ENCODE measurements around the gene HTR3A.

The HTR3A gene

DNA sequence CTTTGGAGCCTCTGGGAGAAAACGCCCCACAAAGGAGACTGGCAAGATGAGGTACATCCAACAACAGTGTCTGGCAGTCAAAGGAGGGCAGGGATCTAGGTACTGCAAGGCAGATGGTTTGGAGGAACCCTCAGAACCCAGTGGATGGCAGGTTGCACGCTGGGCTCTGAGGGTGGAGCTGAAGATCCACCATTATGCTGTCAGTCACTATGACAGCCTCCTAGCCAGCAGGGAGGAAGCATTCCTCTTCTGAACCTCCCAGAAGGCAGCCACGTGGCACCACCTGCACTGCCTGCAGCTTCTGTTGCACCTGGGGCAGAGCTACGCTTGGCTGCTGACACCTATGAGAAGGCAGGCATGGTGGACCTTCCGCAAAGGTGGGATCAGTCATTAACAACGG lies 40.2 kb downstream of the HTR3A start:
- no peaks in the 10 kb centered on the region for H3K9me2 ChIP-seq (replicated peaks; ENCODE audit: low read depth, low read length)
- H3K9me3 ChIP-seq (ENCODE audit: insufficient read depth, low read depth, low read length), result no peaks in the 10 kb centered on the region
- no peak overlapping the region for H3K9ac ChIP-seq (ENCODE audit: low read depth, low read length, poor library complexity, severe bottlenecking)
- H3K36me3 ChIP-seq (ENCODE audit: insufficient read depth, low read length), result no peaks in the 10 kb centered on the region
- no peaks in the 10 kb centered on the region for H3K4me1 ChIP-seq (ENCODE audit: insufficient read depth, low read length, poor library complexity, severe bottlenecking)
- TF ChIP-seq CTCF (conservative IDR thresholded peaks at IDR 0.05; ENCODE audit: low read length) (no peak), EZH2phosphoT487 (IDR thresholded peaks at IDR 0.05; ENCODE audit: borderline replicate concordance) (no peak)
- H3F3A ChIP-seq (ENCODE audit: low read depth), result no peaks in the 10 kb centered on the region
- no peak overlapping the region for H2AFZ ChIP-seq (ENCODE audit: low read length)
- H3K27me3 ChIP-seq (ENCODE audit: insufficient read depth, low read length, poor library complexity, severe bottlenecking), result no peaks in the 10 kb centered on the region
- no peaks in the 10 kb centered on the region for H3K79me2 ChIP-seq (ENCODE audit: insufficient read depth, low read length)
- H3K4me3 ChIP-seq (ENCODE audit: low read length, poor library complexity, severe bottlenecking), result no peak overlapping the region
- H4K20me1 ChIP-seq (ENCODE audit: insufficient read depth, low read length, poor library complexity, severe bottlenecking), result no peaks in the 10 kb centered on the region
- H3K4me2 ChIP-seq (ENCODE audit: low read depth, low read length, poor library complexity, severe bottlenecking), result no peak overlapping the region

DNA sequence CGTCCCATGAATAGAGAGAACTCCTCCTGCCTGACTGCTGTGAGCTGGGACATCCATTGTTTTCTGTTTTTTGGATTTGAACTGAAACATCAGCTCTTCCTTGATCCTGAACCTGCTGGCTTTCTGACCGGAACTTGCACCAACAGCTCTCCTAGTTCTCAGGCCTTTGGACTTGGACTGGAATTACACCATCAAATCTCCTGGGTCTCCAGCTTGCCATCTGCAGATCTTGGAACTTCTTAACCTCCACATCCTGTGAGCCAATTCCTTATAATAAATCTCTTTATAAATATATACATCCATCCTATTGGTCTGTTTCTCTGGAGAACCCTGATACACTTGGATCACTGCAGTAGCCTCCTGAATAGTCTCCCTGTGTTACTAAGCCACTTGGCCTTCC lies 42.1 kb downstream of the HTR3A start:
- H3K9me3 ChIP-seq (ENCODE audit: insufficient read depth, low read depth, low read length), result no peaks in the 10 kb centered on the region
- H3K27me3 ChIP-seq (ENCODE audit: insufficient read depth, low read length, poor library complexity, severe bottlenecking), result no peaks in the 10 kb centered on the region
- H3K9ac ChIP-seq (ENCODE audit: low read depth, low read length, poor library complexity, severe bottlenecking), result no peak overlapping the region
- no peak overlapping the region for H3K4me2 ChIP-seq (ENCODE audit: low read depth, low read length, poor library complexity, severe bottlenecking)
- no peak for TF ChIP-seq EZH2phosphoT487 (IDR thresholded peaks at IDR 0.05; ENCODE audit: borderline replicate concordance)
- no peak for TF ChIP-seq CTCF (conservative IDR thresholded peaks at IDR 0.05; ENCODE audit: low read length)
- H3K79me2 ChIP-seq (ENCODE audit: insufficient read depth, low read length), result no peaks in the 10 kb centered on the region
- no peaks in the 10 kb centered on the region for H3K9me2 ChIP-seq (replicated peaks; ENCODE audit: low read depth, low read length)
- no peaks in the 10 kb centered on the region for H3F3A ChIP-seq (ENCODE audit: low read depth)
- no peaks in the 10 kb centered on the region for H3K36me3 ChIP-seq (ENCODE audit: insufficient read depth, low read length)
- no peak overlapping the region for H3K4me3 ChIP-seq (ENCODE audit: low read length, poor library complexity, severe bottlenecking)
- no peaks in the 10 kb centered on the region for H3K4me1 ChIP-seq (ENCODE audit: insufficient read depth, low read length, poor library complexity, severe bottlenecking)
- H2AFZ ChIP-seq (ENCODE audit: low read length), result no peak overlapping the region
- H4K20me1 ChIP-seq (ENCODE audit: insufficient read depth, low read length, poor library complexity, severe bottlenecking), result no peaks in the 10 kb centered on the region

DNA sequence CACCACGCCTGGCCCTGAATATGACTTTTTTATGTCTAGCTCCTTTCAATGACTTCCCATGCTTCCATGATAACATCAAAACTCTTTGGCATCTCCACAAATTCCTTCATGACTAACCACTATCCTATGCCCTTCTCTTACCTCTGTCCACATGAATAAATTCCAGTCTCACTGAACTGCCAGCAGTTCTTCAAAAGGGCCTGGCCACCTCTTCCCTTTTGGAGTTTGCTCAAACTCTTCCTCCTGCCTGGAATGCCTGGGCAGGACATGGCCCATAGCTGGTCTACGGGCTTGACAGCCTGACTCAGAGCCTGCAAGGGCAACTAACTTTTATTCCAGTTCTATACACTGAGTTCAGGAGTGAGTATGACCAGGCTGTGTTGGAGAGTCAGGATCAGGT lies 42.8 kb downstream of the HTR3A start:
- Histone ChIP-seq H3K9ac (ENCODE audit: low read depth, low read length, poor library complexity, severe bottlenecking) (no peak overlapping the region), H3F3A (ENCODE audit: low read depth) (no peaks in the 10 kb centered on the region), H3K27me3 (ENCODE audit: insufficient read depth, low read length, poor library complexity, severe bottlenecking) (no peaks in the 10 kb centered on the region), H3K79me2 (ENCODE audit: insufficient read depth, low read length) (no peaks in the 10 kb centered on the region), H3K4me1 (ENCODE audit: insufficient read depth, low read length, poor library complexity, severe bottlenecking) (no peaks in the 10 kb centered on the region), H3K4me3 (ENCODE audit: low read length, poor library complexity, severe bottlenecking) (no peak overlapping the region), H4K20me1 (ENCODE audit: insufficient read depth, low read length, poor library complexity, severe bottlenecking) (no peaks in the 10 kb centered on the region), H3K9me2 (replicated peaks; ENCODE audit: low read depth, low read length) (no peaks in the 10 kb centered on the region), H3K36me3 (ENCODE audit: insufficient read depth, low read length) (no peaks in the 10 kb centered on the region), H3K4me2 (ENCODE audit: low read depth, low read length, poor library complexity, severe bottlenecking) (no peak overlapping the region), H2AFZ (ENCODE audit: low read length) (no peak overlapping the region), H3K9me3 (ENCODE audit: insufficient read depth, low read depth, low read length) (no peaks in the 10 kb centered on the region)
- TF ChIP-seq CTCF (conservative IDR thresholded peaks at IDR 0.05; ENCODE audit: low read length), result no peak
- TF ChIP-seq EZH2phosphoT487 (IDR thresholded peaks at IDR 0.05; ENCODE audit: borderline replicate concordance), result no peak

Data from Loucy (cell line).